NCI-H2196 (cell line): ENCODE results near the gene ARMCX1.
"Not testable (repeated sequence)": the region's sequence is repeated elsewhere in the genome, so short reads cannot be mapped to it uniquely, and the experiment has no call there.

Experiments
- DNase-seq: peaks from one replicate; lab custom pipeline; 2025; ENCODE audit not compliant: unreplicated experiment; lab: John Stamatoyannopoulos, UW

ARMCX1 gene

GRCh38 chrX:101550362-101550750 lies at the start of gene ARMCX1:
Gene ARMCX1 (plus strand): TSS chrX:101550547. CDS start chrX:101552931, 2,384 bp downstream.
- peak; percentile 31 for DNase-seq

- not testable (repeated sequence) for DNase-seq
These were observed 47.4 kb upstream of the ARMCX1 start for GRCh38 chrX:101502929-101503328.

DNA sequence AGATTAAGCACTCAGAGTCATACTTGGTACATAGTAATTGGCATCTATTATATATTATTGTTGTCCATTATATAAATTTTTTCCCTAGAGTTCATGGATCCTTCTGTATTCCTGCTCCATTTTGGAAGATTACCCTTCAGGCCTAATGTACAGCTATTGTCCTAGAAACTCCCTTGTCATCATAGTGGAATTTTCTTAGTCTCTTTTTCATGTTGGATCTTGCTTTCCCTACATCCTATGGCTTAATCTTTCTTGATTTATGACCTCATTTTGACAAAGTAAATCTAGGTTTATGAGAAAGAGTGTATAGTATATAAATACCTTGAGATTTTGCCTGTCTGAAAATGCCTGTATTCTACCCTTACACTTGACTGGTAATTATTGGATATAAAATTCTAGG lies 43.0 kb upstream of the ARMCX1 start:
- no peak for DNase-seq

DNA sequence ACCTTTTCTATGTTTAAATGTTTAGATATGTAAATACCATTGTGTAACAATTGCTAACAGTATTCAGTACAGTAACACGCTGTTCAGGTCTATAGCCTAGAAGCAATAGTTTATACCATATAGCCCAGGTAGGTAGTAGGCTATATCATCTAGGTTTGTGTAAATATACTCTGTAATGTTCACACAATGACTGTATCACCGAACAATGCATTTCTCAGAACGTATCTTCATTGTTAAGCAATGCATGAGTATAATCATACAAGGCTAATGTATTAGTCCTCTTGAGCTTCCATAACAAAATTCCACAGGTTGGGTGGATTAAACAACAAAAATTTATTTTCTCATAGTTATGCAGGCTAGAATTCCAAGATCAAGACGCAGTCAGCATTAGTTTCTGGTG lies 42.4 kb upstream of the ARMCX1 start:
- no peak for DNase-seq

DNA sequence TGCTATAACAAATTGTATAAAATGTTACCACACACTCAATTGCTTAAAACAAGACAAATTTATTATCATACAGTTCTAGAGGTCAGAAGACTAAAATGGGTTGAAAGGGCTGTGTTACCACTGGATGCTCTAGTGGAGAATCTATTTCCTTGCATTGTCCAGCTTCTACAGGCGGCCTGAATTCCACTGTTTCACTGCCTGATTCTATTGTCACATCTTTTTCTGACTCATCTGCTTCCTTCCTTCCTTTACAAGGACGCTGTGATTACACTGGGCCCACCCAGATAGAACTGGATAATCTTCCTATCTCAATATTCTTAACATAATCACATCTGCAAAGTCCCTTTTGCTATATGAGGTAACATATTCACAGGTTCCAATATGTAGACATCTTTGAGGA lies 19.4 kb upstream of the ARMCX1 start:
- no peak for DNase-seq

GRCh38 chrX:101539116-101539515 lies 11.2 kb upstream of the ARMCX1 start:
- no peak for DNase-seq

- peak; percentile 3 for DNase-seq
These were observed 518 bp downstream of the ARMCX1 start for GRCh38 chrX:101550751-101551379.

DNA sequence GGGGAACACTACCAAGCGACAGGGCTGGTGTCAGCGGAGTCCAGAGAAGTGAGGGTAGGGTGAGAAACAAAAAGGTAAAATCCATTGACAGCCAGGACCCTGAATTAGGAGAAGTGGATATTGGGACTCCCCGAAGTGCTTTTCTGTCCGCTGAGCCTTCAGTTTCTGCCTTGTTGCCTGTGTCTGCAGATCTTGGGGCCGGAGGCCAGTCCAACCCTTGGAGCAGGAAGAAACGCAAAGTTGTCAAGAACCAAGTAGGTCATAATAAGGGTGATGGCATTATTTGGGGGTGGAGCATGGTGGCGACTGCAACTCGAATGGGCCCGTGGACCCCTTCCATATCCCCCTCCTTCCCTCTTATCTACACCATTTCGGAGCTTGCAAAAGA lies 1.0 kb downstream of the ARMCX1 start:
- DNase-seq, result no peak

DNA sequence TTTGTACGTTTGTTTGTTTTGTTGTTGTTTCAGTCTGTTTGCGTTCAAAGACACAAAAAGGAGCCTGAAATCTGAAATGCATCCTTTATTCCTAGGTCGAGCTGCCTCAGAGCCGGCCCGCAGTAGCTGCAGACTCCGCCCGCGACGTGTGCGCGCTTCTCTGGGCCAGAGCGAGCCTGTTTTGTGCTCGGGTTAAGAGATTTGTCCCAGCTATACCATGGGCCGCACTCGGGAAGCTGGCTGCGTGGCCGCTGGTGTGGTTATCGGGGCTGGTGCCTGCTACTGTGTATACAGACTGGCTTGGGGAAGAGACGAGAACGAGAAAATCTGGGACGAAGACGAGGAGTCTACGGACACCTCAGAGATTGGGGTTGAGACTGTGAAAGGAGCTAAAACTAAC lies 2.4 kb downstream of the ARMCX1 start:
- DNase-seq, result no peak

GRCh38 chrX:101564651-101565050 lies 14.3 kb downstream of the ARMCX1 start:
- no peak for DNase-seq

GRCh38 chrX:101595739-101596419 lies 45.5 kb downstream of the ARMCX1 start:
- DNase-seq, result peak; percentile 23

- DNase-seq, result not testable (repeated sequence)
These were observed 49.2 kb downstream of the ARMCX1 start for GRCh38 chrX:101599592-101599991.

DNA sequence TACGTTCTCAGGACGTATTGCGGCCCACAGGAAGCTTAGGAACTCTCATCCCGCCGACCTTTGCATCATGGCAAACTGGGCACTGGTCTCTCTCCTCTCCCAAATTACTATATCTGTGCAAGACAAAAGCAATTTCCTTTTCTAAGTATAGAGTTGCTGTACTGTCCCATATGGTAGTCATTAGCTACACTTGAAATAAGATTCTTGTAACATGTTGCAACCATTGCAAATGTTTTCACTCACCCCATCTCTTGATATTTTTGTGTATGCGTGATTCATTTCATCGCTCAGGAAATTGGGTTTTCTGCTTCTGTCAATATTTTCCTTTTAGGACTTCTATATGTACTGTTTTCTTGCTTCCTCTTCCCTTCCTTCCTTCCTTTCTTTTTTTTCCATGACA lies 51.7 kb downstream of the ARMCX1 start:
- DNase-seq, result no peak
